Skeletal muscle tissue (tissue), 4 donors: ENCODE data around the gene IDS. TPM values are rescaled to one million over a fixed set of nuclear protein-coding genes. Genes with fewer than 3 reads are reported as not detected.

Experiments used
- H3K27ac ChIP-seq: one replicate; pipeline ENCODE4 v1.7.0; 2013; ENCODE audit warnings: mild to moderate bottlenecking, low read depth, low read length, inconsistent platforms
- H3K27me3 ChIP-seq, 3 donors: one replicate each; pipeline ENCODE4 v1.7.0; 2013; ENCODE audit warnings: low read length in 3 of 3; ENCODE audit not compliant: control insufficient read depth in 3 of 3, insufficient read depth in 3 of 3
- H3K36me3 ChIP-seq, 3 donors: one replicate each; pipeline ENCODE4 v1.7.0; 2013; ENCODE audit warnings: low read length in 3 of 3; ENCODE audit not compliant: control insufficient read depth in 3 of 3, insufficient read depth in 3 of 3
- H3K4me1 ChIP-seq, 3 donors: one replicate each; pipeline ENCODE4 v1.7.0; 2013; ENCODE audit warnings: low read length in 3 of 3, mild to moderate bottlenecking in 3 of 3; ENCODE audit not compliant: control insufficient read depth in 3 of 3, insufficient read depth in 3 of 3
- H3K4me3 ChIP-seq, 3 donors: one replicate each; pipeline ENCODE4 v1.7.0; 2013; ENCODE audit warnings: low read length in 3 of 3
- H3K9ac ChIP-seq, 3 donors: one replicate each; pipeline ENCODE4 v1.7.0; 2013; ENCODE audit warnings: low read length in 3 of 3, mild to moderate bottlenecking in 3 of 3, moderate library complexity in 2 of 3, low read depth in 1 of 3
- H3K9me3 ChIP-seq, 3 donors: one replicate each; pipeline ENCODE4 v1.7.0; 2013; ENCODE audit warnings: low read length in 3 of 3; ENCODE audit not compliant: control insufficient read depth in 3 of 3
- total RNA-seq: library from RNA; depleted of rRNA; stranded (reverse); fragments of >200 nt; gene quantifications from one replicate; pipeline ENCODE4 v1.2.3, GENCODE V29; 2014
- donor health status: Osteomylitis.

Gene IDS
- total RNA-seq, 1 donor from 2014 or later, result 11.5 TPM

DNA sequence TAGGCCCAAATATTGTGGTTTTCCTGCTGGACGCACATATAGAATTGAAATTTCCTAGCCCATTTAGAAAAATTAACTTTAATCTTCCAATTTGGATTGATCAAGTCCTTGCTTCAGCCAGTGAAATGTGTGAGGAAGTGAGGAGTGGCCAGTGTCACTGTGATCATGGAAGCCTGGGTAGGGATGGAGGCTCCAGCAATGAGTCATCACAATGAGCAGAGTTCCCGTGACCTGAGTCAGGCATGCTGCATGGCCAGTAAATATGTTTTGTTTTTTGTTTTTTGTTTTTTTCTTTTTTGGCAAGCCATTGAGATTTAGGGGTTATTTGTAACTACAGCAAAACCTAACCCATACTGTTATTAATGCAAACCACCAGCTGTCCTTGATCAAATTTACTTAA, 52.1 kb downstream of the IDS start:
- no peak overlapping the region for H3K9ac ChIP-seq

DNA sequence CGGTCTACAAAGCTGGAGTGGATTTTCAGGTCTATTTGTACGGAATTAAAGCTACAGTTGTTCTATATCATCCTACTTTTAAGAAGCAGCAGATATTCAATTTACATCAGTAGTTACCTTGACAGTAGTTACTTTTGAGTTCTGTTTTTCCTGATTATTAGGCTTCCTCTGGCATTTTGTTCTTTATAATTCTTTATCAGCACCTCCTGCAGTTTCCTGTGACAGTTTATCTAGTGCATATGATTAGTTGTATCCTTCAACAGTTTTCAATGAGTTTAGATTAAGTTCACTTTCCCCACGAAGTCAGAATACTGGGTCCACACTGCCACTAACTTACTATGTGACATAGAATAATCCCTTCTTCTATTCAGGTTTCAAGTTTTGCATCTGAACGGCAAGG, 71.7 kb downstream of the IDS start:
- H3K9ac ChIP-seq, result no peak overlapping the region
- H3K4me3 ChIP-seq, result no peak overlapping the region
- no peaks in the 10 kb centered on the region for H3K9me3 ChIP-seq
- no peaks in the 10 kb centered on the region for H3K4me1 ChIP-seq
- no peaks in the 10 kb centered on the region for H3K27me3 ChIP-seq
- H3K36me3 ChIP-seq, result no peaks in the 10 kb centered on the region
- no peak overlapping the region for H3K27ac ChIP-seq

More for the DNA sequence above, 52.1 kb downstream of the IDS start:
- H3K4me1 ChIP-seq, result no peaks in the 10 kb centered on the region
- H3K4me3 ChIP-seq, result no peak overlapping the region
- H3K9me3 ChIP-seq, result no peaks in the 10 kb centered on the region
- H3K27ac ChIP-seq, result no peak overlapping the region
- no peaks in the 10 kb centered on the region for H3K36me3 ChIP-seq
- no peaks in the 10 kb centered on the region for H3K27me3 ChIP-seq

DNA sequence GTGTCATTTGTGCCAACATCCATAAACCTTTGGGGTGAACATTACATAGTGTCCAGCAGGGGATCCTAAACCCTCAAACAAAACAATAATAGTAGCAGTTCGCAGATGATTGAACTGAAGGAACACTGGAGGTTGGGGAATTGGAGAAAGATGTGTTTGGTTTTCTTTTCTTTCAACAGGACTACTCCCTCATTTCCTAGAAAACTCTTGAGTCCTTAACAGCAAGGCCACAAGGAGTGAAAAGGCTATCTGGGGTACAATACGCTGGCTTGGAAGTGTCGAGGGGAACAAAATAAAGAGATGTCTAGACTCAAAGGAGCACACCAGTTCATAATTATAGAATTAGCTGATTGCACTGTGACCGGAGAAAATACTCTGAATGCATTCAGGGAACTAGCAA, 72.1 kb downstream of the IDS start:
- Histone ChIP-seq H3K9ac (no peak overlapping the region), H3K9me3 (no peaks in the 10 kb centered on the region), H3K4me1 (no peaks in the 10 kb centered on the region), H3K27me3 (no peaks in the 10 kb centered on the region), H3K27ac (no peak overlapping the region), H3K36me3 (no peaks in the 10 kb centered on the region), H3K4me3 (no peak overlapping the region)

Other genes starting within 250 kb of the IDS start
- 8.4 TPM for gene EOLA1, start 35.7 kb upstream of the IDS start, total RNA-seq
- not detected for gene HSFX3, start 44.6 kb upstream of the IDS start, total RNA-seq
- not detected for gene MAGEA9B, start 82.2 kb upstream of the IDS start, total RNA-seq
- gene HSFX2, start 90.0 kb upstream of the IDS start, total RNA-seq, result 0.52 TPM
- 25.6 TPM for gene TMEM185A, start 126.5 kb upstream of the IDS start, total RNA-seq
- not detected for gene MAGEA11, start 206.8 kb upstream of the IDS start, total RNA-seq